ENCODE results near the gene LDLRAD2.
A peak's percentile ranks its signal among the peaks of the same experiment; 100 is the strongest.
"Not testable (repeated sequence)": the region's sequence is repeated elsewhere in the genome, so short reads cannot be mapped to it uniquely, and the experiment has no call there.

Gene LDLRAD2

DNA sequence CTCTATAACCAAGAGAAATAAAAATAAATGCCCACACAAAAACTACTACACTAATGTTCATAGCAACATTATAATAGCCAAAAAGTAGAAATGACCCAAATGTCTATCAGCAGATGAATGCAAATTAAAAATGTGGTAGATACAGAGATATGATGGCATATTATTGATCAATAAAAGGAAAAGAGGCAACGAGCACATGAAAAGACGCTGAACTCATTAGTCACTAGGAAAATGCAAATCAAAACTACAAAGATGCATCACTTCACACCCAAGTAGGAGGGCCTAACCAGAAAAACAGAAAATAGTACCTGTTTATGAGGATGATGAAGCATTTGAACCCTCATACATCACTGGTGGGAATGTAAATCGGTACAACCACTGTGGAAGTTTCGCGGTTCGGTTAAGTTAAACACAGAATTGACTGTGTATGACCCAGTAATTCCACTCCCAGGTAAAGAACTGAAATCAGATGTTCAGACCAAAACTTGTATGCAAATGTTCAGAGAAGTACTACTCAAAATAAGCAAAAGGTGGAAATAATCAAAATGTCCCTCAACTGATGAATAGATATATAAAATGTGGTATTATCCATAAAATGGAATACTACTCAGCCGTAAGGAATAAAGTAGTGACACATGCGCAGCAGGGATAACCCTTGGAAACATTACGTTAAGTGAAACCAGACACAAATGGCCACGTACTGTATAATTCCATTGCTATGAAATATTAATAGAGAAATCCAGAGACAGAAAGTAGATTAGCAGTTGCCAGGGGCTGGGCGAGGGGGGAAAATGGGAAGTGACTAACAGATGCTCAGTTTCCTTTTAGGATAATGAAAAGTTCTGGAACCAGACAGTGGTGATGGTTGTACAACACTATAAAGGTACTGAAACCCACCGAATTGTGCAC, 32.2 kb upstream of the LDLRAD2 start:
- TF ChIP-seq, protein P1, sequence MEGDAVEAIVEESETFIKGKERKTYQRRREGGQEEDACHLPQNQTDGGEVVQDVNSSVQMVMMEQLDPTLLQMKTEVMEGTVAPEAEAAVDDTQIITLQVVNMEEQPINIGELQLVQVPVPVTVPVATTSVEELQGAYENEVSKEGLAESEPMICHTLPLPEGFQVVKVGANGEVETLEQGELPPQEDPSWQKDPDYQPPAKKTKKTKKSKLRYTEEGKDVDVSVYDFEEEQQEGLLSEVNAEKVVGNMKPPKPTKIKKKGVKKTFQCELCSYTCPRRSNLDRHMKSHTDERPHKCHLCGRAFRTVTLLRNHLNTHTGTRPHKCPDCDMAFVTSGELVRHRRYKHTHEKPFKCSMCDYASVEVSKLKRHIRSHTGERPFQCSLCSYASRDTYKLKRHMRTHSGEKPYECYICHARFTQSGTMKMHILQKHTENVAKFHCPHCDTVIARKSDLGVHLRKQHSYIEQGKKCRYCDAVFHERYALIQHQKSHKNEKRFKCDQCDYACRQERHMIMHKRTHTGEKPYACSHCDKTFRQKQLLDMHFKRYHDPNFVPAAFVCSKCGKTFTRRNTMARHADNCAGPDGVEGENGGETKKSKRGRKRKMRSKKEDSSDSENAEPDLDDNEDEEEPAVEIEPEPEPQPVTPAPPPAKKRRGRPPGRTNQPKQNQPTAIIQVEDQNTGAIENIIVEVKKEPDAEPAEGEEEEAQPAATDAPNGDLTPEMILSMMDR (IDR thresholded peaks at IDR 0.05), result no peak
- no peak for DNase-seq (ENCODE audit: low spot score)
- Histone ChIP-seq H3K4me3 (no peak overlapping the region), H3K27ac (no peak overlapping the region)

DNA sequence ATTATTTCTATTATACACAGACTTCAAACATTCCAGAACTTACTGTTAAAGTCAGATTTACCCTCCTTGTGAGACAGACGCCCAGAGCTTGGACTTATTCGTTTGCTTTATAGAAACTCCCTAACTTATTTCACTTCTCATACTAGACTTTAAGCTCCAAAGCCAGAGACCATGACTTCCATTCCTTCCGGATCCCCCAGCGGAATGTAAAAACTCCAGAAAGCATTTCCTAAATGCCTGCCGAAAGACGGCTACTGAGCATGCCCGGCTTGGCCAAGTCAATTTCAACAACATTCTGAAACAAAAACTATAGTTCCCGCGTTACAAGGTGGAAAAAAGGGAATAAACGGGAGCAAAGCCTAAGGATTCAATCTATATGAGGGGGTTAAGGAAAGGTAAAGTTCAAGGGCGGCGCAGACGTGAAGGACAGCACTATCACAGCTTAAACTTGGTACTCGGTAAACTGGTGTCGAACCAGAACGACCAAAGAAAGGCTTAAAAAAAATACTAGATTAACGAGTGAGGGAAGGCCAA, 30.2 kb upstream of the LDLRAD2 start:
- H3K4me3 ChIP-seq, result peak overlapping the region; percentile 98
- H3K27ac ChIP-seq, result peak overlapping the region; percentile 97 to 100
- no peak for DNase-seq (ENCODE audit: low spot score)
- TF ChIP-seq, protein P1 (IDR thresholded peaks at IDR 0.05), result no peak

DNA sequence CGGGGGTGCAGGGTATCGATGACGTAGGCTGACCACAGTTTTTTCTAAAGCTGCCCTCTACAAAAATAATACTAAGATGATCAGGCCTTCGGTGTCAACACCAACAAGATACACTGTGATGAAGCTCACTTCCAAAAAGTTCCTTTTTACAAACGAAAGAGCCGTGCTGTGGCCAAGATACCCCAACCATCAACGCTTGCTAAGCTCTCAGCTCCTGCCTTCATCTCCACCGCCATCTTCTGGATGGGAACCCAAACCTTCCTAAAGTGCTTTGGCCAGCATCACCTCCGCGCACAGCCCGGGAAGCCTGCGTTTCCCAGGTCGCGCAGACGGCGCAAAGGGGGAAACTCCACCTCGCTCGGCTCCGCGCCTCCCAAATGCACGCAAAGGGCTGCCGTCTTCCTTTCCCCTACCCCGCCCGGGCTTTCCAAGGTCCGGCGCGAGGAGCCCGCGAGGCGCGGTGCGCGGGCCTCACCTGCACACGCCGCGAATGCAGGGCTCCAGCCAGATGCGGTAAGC, 29.7 kb upstream of the LDLRAD2 start:
- no peak for DNase-seq (ENCODE audit: low spot score)
- peak overlapping the region; percentile 97 to 100 for H3K27ac ChIP-seq
- TF ChIP-seq, protein P1 (IDR thresholded peaks at IDR 0.05), result no peak
- H3K4me3 ChIP-seq, result peak overlapping the region; percentile 98

DNA sequence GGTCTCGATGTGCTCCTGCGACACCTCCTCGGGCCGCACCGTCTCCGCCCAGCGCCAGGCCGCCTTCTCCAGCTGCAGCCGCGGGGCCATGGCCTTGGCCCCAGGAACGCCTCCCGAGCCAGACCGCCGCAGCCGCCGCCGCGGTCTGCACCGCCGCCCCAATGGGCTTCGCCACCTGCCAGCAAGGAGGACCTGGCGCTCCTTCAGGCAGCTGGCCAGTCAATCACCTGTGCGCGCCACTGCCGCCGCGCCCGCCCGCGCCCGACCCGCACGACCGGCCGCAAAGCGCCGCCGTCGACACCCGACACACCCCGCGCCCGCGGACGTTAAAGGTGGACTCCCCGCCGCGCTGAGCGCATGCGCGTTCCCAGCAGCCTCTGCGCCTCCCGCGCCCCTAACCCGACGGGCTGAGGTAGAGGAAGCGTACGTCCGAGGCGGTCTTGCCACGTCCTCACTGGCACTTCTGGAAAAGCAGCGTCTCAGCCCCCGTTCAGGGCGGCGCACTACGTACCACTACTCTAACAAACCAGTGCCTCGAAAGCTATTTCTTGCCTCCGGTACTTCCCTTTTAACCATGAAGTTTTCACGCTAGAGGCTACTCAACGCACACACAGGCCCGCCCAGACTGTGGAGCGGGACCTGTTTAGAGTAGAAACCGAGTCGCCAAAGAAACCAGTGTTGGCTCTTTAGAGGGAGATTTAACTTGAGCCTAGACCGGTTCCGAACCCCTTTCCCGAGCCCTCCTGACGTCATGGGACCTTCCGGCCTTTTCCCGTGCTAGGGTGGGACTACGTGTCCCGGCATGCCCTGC, 29.0 kb upstream of the LDLRAD2 start, which contains the start of gene USP48:
TSS of gene USP48 (minus strand) at position 282 of the 811 bp plus-strand sequence. CDS start at position 90, 192 bp downstream.
- TF ChIP-seq, protein P1 (IDR thresholded peaks at IDR 0.05), result no peak
- DNase-seq (ENCODE audit: low spot score), result peak; percentile 96
- Histone ChIP-seq H3K27ac (peak within 1 kb of the TSS; percentile 97 to 100), H3K4me3 (peak within 1 kb of the TSS; percentile 98)

DNA sequence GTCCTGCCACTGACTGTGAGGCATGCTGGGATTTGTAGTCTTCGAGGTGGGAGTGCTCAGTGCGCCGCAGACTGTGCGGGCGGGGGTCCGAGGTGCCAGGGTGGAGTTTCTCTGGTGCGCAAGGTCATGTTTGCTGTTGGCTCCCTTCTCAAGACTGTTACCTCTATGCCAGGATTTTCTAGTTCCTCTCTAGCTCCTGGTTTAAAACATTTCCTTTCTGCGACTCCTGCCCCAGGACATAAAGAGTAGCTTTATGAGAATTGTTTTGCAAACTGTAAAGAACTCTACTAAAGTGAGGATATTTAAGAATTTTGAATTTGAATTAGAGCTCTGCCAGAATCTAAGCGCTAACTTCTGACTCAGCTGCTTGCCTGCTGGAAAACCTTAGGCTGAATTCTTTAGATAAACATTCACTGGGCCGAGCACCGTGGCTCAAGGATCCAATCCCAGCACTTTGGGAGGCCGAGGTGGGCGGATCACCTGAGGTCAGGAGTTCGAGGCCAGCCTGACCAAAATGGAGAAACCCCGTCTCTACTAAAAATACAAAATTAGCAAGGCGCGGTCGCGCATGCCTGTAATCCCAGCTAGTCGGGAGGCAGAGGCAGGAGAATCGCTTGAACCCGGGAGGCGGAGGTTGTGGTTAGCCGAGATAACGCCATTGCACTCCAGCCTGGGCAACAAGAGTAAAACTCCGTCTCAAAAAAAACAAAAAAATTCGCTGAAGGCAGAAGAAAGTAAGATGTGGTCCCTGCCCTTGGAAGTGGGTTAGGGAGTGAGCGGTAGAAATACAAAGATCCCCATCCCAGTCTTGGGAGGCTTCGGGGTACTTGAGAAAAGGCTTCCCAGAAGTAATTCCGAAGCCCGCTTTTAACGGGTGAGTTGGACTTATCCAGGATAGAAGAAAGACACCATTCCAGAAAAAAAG, 28.1 kb upstream of the LDLRAD2 start:
- Histone ChIP-seq H3K4me3 (peak overlapping the region; percentile 98), H3K27ac (peak overlapping the region; percentile 97 to 100)
- DNase-seq (ENCODE audit: low spot score), result no peak
- TF ChIP-seq, protein P1 (IDR thresholded peaks at IDR 0.05), result no peak

DNA sequence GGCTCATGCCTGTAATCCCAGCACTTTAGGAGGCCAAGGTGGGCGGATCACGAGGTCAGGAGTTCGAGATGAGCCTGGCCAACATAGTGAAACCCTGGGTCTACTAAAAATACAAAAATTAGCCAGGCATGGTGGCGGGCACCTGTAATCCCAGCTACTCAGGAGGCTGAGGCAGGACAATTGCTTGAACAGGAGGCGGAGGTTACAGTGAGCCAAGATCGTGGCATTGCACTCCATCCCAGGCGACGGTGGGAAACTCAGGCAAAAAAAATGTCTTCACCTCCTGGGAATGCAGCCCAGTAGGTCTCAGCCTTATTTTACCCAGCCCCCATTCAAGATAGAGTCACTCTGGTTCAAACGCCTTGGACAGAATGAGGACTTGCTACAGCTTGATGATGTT, 26.3 kb upstream of the LDLRAD2 start:
- not testable (repeated sequence) for H3K4me3 ChIP-seq; DNase-seq (ENCODE audit: low spot score); H3K27ac ChIP-seq

Measured in coronary artery (tissue), 2 donors.